ENCODE data around the gene PLEKHG4B.

PLEKHG4B gene

GRCh38 chr5:188488-189481 lies 96.8 kb downstream of the PLEKHG4B start:
- DNase-seq (ENCODE audit: low spot score): peak; percentile 77
- Mint-ChIP-seq H3K36me3 (ENCODE audit: low read depth) (no peaks in the 10 kb centered on the region), H3K4me1 (ENCODE audit: low read depth) (peaks cover 8% of the 10 kb centered on the region), H3K27ac (no peak overlapping the region), H3K9me3 (no peaks in the 10 kb centered on the region), H3K27me3 (ENCODE audit: low read depth) (peaks cover 5% of the 10 kb centered on the region), H3K4me3 (no peak overlapping the region)

- Mint-ChIP-seq H3K4me1 (ENCODE audit: low read depth) (peaks cover 8% of the 10 kb centered on the region), H3K27ac (no peak overlapping the region), H3K9me3 (no peaks in the 10 kb centered on the region), H3K27me3 (ENCODE audit: low read depth) (peaks cover 5% of the 10 kb centered on the region), H3K4me3 (no peak overlapping the region), H3K36me3 (ENCODE audit: low read depth) (no peaks in the 10 kb centered on the region)
- DNase-seq (ENCODE audit: low spot score): no peak
These were observed 97.5 kb downstream of the PLEKHG4B start for GRCh38 chr5:189486-189885.

- Mint-ChIP-seq H3K27ac (no peak overlapping the region), H3K27me3 (ENCODE audit: low read depth) (peaks cover 5% of the 10 kb centered on the region), H3K9me3 (no peaks in the 10 kb centered on the region), H3K4me3 (no peak overlapping the region), H3K36me3 (ENCODE audit: low read depth) (no peaks in the 10 kb centered on the region), H3K4me1 (ENCODE audit: low read depth) (peaks cover 8% of the 10 kb centered on the region)
- DNase-seq (ENCODE audit: low spot score): no peak
These were observed 98.0 kb downstream of the PLEKHG4B start for GRCh38 chr5:189976-190365.

DNA sequence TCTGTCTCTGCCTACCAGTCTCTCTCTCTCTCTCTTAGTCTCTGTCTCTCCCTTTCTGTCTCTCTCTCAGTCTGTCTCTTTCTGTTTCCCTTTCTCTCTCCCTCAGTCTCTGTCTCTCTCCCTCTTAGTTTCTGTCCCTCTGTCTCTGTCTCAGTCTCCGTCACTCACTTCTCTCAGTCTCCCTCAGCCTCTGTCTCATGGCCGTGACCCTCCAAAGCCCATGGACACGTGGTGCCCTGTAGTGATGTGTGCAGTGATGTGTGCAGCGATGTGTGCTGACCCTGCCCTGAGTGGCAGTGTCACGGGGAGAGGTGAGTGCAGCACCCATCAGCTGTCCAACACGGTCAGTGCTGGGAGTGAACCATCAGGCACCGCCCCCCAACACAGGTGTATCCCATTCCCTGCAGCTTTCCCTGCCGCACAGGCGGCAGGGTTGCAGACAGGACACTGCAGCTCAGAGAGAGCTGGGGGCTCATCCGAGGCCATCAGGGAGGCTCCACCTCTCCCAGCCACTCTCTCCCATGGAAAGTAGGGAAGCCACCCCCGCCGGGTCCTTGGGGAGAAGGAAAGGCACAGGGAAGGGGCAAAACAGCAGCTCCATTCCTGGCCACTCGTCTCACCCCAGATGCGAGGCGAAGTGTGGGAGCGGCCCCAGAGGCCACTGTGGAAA lies 98.5 kb downstream of the PLEKHG4B start:
- Mint-ChIP-seq H3K9me3 (no peaks in the 10 kb centered on the region), H3K4me3 (no peak overlapping the region), H3K4me1 (ENCODE audit: low read depth) (peaks cover 8% of the 10 kb centered on the region), H3K36me3 (ENCODE audit: low read depth) (no peaks in the 10 kb centered on the region), H3K27ac (no peak overlapping the region), H3K27me3 (ENCODE audit: low read depth) (peaks cover 5% of the 10 kb centered on the region)
- no peak for DNase-seq (ENCODE audit: low spot score)

- H3K27me3 Mint-ChIP-seq (ENCODE audit: low read depth): peaks cover 5% of the 10 kb centered on the region
- no peaks in the 10 kb centered on the region for H3K9me3 Mint-ChIP-seq
- no peaks in the 10 kb centered on the region for H3K36me3 Mint-ChIP-seq (ENCODE audit: low read depth)
- no peak for DNase-seq (ENCODE audit: low spot score)
- no peak within 1 kb of the TSS for H3K4me3 Mint-ChIP-seq
- H3K27ac Mint-ChIP-seq: no peak within 1 kb of the TSS
- H3K4me1 Mint-ChIP-seq (ENCODE audit: low read depth): peaks cover 8% of the 10 kb centered on the region
These were observed 99.3 kb downstream of the PLEKHG4B start, which contains the start of gene LRRC14B for GRCh38 chr5:191036-191948. Gene LRRC14B, plus strand, starts transcription at chr5:191495. Its CDS starts 44 bp downstream, at chr5:191539.

GRCh38 chr5:191949-192690 lies 100.2 kb downstream of the PLEKHG4B start:
- H3K27me3 Mint-ChIP-seq (ENCODE audit: low read depth): peaks cover 5% of the 10 kb centered on the region
- H3K4me3 Mint-ChIP-seq: no peak overlapping the region
- peaks cover 8% of the 10 kb centered on the region for H3K4me1 Mint-ChIP-seq (ENCODE audit: low read depth)
- no peak overlapping the region for H3K27ac Mint-ChIP-seq
- DNase-seq (ENCODE audit: low spot score): no peak
- no peaks in the 10 kb centered on the region for H3K36me3 Mint-ChIP-seq (ENCODE audit: low read depth)
- H3K9me3 Mint-ChIP-seq: no peaks in the 10 kb centered on the region

DNA sequence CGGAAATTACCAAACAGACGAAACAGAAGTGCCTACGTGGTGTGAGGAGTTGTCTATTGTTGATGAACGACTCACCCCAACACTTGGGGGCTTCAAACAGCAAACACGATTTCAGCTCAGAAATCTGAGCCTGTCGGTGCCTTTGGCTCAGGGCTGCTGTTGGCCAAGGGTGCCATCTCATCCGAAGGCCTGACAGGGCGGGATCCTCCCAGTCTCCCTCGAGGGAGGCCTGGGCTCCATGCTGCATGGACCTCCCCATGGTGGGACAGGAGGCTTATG lies 100.7 kb downstream of the PLEKHG4B start:
- Mint-ChIP-seq H3K4me3 (no peak overlapping the region), H3K4me1 (ENCODE audit: low read depth) (peaks cover 8% of the 10 kb centered on the region), H3K9me3 (no peaks in the 10 kb centered on the region)

DNA sequence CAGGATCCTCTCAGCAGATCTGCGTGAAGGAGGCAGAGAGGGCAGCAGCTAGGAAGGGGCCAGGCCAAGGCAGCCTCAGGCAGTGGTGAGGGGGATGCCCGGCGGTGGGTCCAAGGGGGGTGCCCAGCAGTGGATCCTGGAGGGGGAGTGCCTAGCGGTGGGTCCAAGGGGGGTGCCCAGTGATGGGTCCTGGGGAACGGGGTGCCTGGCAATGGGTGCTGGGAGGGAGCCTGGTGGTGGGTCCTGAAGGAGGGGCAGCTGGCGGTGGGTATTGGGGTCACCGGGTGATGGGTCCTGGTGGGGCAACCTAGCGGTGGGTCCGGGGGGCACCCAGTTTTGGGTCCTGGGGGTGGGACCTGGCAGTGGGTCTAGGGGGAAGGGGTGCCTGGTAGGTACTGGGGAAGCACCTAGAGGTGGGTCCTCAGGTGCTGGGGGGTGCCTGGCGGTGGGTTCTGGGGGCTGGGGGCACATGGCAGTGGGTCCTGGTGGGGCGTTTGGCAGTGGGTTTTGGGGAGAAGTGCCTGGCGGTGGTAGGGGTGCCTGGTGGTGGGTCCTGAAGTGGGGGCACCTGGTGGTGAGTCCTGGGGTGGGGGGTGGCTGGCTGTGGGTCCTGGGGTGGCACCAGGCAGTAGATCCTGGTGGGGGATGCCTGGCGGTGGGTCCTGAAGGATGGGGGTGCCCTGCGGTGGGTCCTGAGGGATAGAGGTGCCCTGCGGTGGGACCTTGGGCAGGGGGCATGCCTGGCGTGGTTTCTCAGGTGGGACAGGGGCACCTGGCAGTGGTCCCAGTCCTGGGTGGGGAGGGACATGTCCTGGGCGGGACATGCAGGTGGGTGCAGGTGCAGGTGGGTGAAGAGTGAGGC lies 101.2 kb downstream of the PLEKHG4B start:
- Mint-ChIP-seq H3K27me3 (ENCODE audit: low read depth) (peaks cover 5% of the 10 kb centered on the region), H3K4me3 (no peak overlapping the region), H3K27ac (no peak overlapping the region), H3K4me1 (ENCODE audit: low read depth) (peaks cover 7% of the 10 kb centered on the region), H3K36me3 (ENCODE audit: low read depth) (no peaks in the 10 kb centered on the region), H3K9me3 (no peaks in the 10 kb centered on the region)
- DNase-seq (ENCODE audit: low spot score): no peak

More for the DNA sequence above, 100.7 kb downstream of the PLEKHG4B start:
- no peak for DNase-seq (ENCODE audit: low spot score)
- no peaks in the 10 kb centered on the region for H3K36me3 Mint-ChIP-seq (ENCODE audit: low read depth)
- peaks cover 5% of the 10 kb centered on the region for H3K27me3 Mint-ChIP-seq (ENCODE audit: low read depth)
- H3K27ac Mint-ChIP-seq: no peak overlapping the region

DNA sequence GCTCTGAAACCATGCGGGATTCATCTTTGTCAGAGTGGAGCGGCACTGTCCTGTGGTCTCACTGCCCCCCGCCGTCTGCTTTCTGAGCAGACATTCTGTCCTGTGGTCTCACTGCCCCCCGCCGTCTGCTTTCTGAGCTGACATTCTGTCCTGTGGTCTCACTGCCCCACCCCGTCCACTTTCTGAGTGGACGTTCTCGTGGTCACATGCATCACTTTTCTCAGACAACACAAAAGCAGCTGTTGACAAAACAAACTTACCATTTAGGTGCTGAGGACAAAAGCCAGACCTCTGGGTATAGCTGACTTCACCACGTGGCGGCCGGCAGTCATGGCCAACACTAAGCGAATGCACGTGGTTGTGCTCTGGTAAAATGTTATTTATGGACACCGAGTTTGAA lies 102.1 kb downstream of the PLEKHG4B start:
- Mint-ChIP-seq H3K27ac (no peak overlapping the region), H3K9me3 (no peaks in the 10 kb centered on the region), H3K36me3 (ENCODE audit: low read depth) (no peaks in the 10 kb centered on the region), H3K4me3 (no peak overlapping the region), H3K27me3 (ENCODE audit: low read depth) (peaks cover 5% of the 10 kb centered on the region), H3K4me1 (ENCODE audit: low read depth) (peaks cover 2% of the 10 kb centered on the region)
- DNase-seq (ENCODE audit: low spot score): no peak

DNA sequence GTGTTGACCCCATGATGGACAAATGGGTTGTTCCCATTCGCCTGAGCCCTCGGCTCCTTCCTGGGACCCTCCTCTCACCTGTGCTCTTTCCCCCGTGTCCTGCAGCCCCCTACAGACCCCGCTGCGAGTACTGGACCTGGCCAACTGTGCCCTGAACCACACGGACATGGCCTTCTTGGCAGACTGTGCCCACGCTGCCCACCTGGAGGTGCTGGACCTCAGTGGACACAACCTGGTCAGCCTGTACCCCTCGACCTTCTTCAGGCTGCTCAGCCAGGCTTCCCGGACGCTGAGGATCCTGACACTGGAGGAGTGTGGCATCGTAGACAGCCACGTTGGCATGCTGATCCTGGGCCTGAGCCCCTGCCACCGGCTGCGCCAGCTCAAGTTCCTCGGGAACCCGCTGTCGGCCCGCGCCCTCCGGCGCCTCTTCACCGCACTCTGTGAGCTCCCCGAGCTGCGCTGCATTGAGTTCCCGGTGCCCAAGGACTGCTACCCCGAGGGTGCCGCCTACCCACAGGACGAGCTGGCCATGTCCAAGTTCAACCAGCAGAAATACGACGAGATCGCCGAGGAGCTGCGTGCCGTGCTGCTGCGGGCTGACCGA lies 102.7 kb downstream of the PLEKHG4B start:
- Mint-ChIP-seq H3K36me3 (ENCODE audit: low read depth) (no peaks in the 10 kb centered on the region), H3K4me3 (no peak overlapping the region), H3K27me3 (ENCODE audit: low read depth) (peaks cover 5% of the 10 kb centered on the region), H3K9me3 (no peaks in the 10 kb centered on the region), H3K27ac (no peak overlapping the region), H3K4me1 (ENCODE audit: low read depth) (peaks cover 2% of the 10 kb centered on the region)
- DNase-seq (ENCODE audit: low spot score): no peak

GRCh38 chr5:195401-196160 lies 103.6 kb downstream of the PLEKHG4B start:
- H3K4me3 Mint-ChIP-seq: no peak overlapping the region
- no peaks in the 10 kb centered on the region for H3K36me3 Mint-ChIP-seq (ENCODE audit: low read depth)
- no peak overlapping the region for H3K27ac Mint-ChIP-seq
- no peak for DNase-seq (ENCODE audit: low spot score)
- H3K4me1 Mint-ChIP-seq (ENCODE audit: low read depth): no peaks in the 10 kb centered on the region
- no peaks in the 10 kb centered on the region for H3K27me3 Mint-ChIP-seq (ENCODE audit: low read depth)
- no peaks in the 10 kb centered on the region for H3K9me3 Mint-ChIP-seq

GRCh38 chr5:196350-196749 lies 104.4 kb downstream of the PLEKHG4B start:
- Mint-ChIP-seq H3K27ac (no peak overlapping the region), H3K36me3 (ENCODE audit: low read depth) (no peaks in the 10 kb centered on the region), H3K4me3 (no peak overlapping the region), H3K4me1 (ENCODE audit: low read depth) (no peaks in the 10 kb centered on the region), H3K9me3 (no peaks in the 10 kb centered on the region), H3K27me3 (ENCODE audit: low read depth) (no peaks in the 10 kb centered on the region)
- no peak for DNase-seq (ENCODE audit: low spot score)
